Right kidney (tissue), 1 donor: ENCODE results near the gene GRIA4.
"Not testable (repeated sequence)": the region's sequence is repeated elsewhere in the genome, so short reads cannot be mapped to it uniquely, and the experiment has no call there.

ENCODE experiments used
- DNase-seq: peaks from one replicate; pipeline ENCODE4 v3.0.0-alpha.2; 2016

Gene GRIA4

DNA sequence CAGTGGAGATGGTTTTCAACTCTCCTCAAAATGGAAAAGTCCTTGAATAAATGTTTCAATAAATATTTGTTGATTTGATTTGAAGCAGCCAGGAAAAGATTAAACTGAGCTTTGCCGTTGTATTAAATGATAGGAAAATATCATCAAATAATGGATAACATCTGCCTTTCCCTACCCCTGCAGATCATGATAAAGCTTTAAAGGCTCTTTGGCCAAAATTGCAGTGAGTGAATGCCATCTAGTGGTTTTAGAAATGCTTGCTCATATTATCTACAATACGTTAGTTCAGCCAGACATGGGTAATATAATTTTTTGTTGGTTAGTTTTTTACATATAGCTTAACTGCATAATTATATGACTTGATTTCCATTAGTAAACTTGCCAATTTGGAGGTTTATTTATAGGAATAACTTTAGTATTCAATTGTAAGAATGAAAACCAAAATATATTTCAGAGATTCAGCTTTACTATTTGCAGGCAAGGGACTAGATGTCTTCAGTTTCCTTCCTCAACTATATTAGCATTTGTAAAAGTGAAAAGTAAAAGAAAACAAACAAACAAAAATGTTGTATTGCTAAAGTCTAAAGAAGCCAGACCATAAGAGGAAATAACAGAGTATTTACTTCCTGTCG is 253.0 kb downstream of the GRIA4 start:
- peak; percentile 28 for DNase-seq

GRCh38 chr11:105863523-105863922 is 253.7 kb downstream of the GRIA4 start:
- no peak for DNase-seq

GRCh38 chr11:105867742-105868141 is 257.9 kb downstream of the GRIA4 start:
- no peak for DNase-seq

DNA sequence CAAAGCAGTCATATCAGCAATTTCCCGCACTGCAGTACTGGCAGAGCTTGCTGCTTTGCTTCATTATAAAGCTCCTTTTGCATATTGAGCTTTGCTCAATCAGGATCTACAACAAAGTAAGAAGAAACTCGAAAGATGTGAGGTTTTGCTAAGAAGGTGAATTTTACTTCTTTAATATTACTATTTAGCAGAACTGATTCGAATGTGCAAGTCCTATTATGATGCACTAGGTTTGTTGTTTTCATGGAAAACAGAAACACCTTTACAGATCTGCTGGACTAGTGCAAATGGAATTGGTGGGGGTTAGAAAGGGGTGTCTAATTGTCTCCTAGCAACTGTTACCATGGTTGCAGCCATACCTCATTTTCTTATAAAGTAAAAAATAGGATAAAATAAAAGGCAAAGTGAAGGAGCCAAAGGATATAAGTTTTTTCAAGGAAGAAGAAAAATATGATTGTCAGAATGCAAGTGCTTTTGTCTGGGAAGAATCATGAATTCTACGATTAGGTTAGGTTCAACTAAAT is 259.0 kb downstream of the GRIA4 start:
- DNase-seq, result no peak

GRCh38 chr11:105870516-105871113 is 260.7 kb downstream of the GRIA4 start:
- DNase-seq, result no peak

DNA sequence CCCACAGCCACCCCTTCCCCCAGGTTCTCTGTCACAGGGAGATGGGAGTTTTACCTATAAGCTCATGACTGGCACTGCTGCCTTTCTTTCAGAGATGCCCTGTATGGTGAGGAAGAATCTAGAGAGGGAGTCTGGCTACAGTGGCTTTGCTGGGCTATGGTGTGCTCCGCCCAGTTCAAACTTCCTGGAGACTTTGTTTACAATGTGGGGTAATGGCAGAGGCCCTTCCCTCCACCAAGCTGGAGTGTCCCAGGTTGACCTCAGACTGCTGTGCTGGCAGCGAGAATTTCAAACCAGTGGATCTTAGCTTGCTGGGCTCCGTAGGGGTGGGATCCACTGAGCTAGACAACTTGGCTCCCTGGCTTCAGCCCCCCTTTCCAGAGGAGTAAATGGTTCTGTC is 268.6 kb downstream of the GRIA4 start:
- no peak for DNase-seq

- not testable (repeated sequence) for DNase-seq
Measured at GRCh38 chr11:105878927-105879326, 269.1 kb downstream of the GRIA4 start.

- DNase-seq, result no peak
Measured at GRCh38 chr11:105881027-105881426, 271.2 kb downstream of the GRIA4 start.

- DNase-seq, result no peak
Measured at GRCh38 chr11:105884436-105884835, 274.6 kb downstream of the GRIA4 start.

GRCh38 chr11:105891685-105892084 is 281.8 kb downstream of the GRIA4 start:
- no peak for DNase-seq

DNA sequence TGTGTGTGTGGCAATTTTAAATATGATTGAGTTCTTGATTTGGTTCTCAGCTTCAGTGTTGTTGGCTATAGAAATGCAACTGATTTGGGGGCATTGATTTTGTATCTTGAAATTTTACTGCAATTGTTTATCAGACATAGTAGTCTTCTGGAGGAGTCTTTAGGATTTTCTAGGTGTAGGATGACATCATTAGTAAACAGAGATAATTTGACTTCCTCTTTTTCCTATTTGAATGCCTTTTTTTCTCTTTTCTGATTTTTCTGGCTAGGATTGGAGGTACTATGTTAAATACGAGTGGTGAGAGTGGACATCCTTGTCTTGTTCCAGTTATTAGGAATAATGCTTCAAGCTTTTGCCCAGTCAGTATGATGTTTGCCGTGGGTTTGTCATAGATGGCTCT is 287.3 kb downstream of the GRIA4 start:
- no peak for DNase-seq

- no peak for DNase-seq
Measured at GRCh38 chr11:105899772-105900171, 289.9 kb downstream of the GRIA4 start.

DNA sequence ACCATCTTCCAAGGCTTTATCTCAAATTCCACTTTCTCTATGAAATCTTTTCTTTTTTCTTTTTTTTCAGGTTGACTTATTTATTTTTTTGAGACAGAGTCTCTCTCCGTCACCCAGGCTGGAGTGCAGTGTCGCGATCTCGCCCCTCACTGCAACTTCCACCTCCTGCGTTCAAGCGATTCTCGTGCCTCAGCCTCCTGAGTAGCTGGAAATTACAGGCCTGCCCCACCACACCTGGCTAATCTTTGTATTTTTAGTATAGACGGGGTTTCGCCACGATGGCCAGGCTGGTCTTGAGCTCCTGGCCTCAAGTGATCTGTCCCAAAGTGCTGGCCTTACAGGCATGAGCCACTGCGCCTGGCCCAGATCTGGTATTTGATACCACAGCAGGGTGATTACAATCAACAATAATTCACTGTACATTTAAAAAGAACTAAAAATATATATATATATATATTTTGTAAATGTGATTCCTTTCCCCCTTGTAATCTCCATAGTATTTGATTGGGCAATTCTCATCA is 290.7 kb downstream of the GRIA4 start:
- DNase-seq, result no peak

DNA sequence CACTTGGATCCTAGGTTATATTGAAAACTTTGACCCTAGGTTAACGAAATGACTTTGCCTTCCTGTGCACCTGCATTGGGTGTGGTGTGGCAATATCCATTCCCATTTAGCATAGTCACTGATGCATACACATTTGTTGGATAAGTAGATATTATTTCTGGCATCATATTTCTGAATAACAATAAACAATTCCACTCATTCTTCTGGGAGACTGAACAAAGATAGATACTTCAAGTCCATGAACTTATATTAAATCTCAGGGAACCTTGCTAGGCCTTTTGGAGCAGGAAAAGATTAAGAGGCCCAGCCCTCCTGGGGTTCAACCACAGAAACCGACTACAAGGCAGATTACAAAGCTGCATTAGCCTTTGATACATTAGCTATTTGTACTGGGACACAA is 293.2 kb downstream of the GRIA4 start:
- DNase-seq, result no peak

GRCh38 chr11:105906517-105906916 is 296.6 kb downstream of the GRIA4 start:
- DNase-seq, result no peak

DNA sequence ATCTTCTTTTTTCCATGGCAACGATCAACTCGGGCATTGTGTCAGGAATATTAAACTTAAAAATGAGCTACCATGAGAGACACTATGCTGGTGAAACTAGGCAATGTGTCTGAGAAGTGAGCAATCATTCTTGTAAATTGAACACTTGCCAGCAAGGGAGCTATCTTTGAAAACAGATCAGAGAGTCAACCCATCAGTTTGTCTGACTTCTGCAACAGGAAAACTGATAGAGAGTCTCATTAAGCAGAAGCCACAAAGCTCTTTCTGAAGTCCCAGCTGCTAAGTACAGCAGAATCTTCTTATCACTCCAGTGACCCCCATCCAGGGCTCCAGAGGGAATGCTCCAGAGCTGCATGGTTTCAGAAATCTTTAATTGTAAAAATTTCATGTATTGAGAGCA is 297.4 kb downstream of the GRIA4 start:
- DNase-seq, result no peak

- DNase-seq, result no peak
Measured at GRCh38 chr11:105910095-105910715, 300.3 kb downstream of the GRIA4 start.

GRCh38 chr11:105911454-105911853 is 301.6 kb downstream of the GRIA4 start:
- no peak for DNase-seq

GRCh38 chr11:105912666-105913065 is 302.8 kb downstream of the GRIA4 start:
- no peak for DNase-seq

DNA sequence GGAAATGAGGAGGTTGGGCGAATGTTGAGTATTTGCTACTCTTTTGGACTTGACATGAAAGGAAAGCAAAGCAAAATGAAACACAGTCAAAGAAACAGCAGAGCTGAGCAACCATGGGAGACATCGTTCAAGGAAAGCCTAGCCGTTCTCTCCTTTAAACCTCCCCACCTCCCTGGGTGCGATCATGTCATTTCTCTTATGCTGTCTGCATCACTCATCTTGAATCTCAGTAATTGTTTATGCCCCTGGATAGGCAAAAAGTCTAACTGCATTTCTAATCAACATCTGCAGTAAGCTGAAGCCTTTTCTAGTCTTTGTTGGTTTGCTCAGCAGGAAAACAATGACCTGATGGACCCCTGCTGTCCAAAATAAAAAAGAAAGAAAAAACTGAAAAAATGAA is 305.1 kb downstream of the GRIA4 start:
- DNase-seq, result no peak

DNA sequence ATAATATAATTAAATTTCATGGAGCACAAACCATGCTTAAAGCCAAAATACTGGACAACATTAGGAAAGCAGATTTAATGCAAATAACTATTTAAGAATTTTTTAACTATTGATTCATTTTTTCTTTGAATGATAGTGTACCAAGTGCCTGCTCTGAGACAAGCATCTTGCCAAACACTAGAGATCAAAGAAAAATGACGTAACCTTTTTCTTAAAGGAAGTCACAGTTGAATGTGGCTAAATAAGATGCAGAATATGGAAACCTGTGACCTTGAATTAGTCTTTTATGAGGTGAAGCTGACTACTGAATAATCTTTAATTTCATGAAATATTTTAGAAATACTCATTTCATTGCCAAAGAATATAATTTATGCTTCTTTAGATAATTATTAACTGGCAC is 308.2 kb downstream of the GRIA4 start:
- DNase-seq, result no peak

- no peak for DNase-seq
Measured at GRCh38 chr11:105918600-105918999, 308.7 kb downstream of the GRIA4 start.

- DNase-seq, result no peak
Measured at GRCh38 chr11:105923252-105923651, 313.4 kb downstream of the GRIA4 start.

DNA sequence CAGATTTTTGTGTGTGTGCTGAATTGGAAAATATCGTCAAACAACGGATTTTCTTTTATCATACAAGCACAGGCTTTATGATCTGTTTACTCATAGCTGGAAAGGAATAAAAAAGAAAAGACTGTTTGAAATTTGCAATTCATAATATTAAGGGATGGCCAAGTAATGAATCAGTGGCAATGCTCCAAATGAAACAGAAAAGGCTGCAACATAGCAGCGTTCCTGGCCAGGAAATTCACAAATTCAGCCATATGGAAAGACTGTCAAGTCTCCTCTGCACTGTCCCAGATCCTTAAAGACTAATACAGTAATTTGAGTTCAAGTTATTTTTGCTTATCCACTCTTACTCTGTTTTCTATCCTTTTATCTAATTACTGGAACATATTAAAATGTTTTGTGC is 313.9 kb downstream of the GRIA4 start:
- no peak for DNase-seq
